HG03565 (cell line): ENCODE results near the gene PRKAB1.
"Not testable (repeated sequence)": the region's sequence is repeated elsewhere in the genome, so short reads cannot be mapped to it uniquely, and the experiment has no call there.

Experiments
- ATAC-seq: cut with Tn5 transposase; IDR thresholded peaks from one replicate; pipeline ENCODE4 v1.9.1; 2021; ENCODE audit warnings: mild to moderate bottlenecking, moderate library complexity; ENCODE audit not compliant: unreplicated experiment

PRKAB1 gene

DNA sequence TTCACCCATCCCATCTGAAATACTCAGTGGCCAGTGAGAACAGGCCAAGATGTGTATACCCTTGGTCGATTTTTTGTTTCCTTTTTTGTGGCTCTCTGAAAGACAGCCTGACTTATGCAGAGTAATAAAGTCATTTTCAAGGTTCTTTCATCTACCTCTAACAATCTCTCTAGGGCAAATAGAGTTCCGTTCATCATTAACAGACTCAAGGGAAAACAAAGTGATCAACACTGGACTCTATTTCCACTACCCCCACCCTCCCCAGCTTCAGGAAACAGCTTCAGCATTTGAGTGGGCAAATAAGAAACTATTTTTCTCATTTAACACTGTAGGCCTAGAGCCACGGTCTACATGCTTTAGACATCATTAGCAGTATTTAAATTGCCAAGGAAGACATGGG lies 15.9 kb downstream of the PRKAB1 start:
- ATAC-seq, result no peak

DNA sequence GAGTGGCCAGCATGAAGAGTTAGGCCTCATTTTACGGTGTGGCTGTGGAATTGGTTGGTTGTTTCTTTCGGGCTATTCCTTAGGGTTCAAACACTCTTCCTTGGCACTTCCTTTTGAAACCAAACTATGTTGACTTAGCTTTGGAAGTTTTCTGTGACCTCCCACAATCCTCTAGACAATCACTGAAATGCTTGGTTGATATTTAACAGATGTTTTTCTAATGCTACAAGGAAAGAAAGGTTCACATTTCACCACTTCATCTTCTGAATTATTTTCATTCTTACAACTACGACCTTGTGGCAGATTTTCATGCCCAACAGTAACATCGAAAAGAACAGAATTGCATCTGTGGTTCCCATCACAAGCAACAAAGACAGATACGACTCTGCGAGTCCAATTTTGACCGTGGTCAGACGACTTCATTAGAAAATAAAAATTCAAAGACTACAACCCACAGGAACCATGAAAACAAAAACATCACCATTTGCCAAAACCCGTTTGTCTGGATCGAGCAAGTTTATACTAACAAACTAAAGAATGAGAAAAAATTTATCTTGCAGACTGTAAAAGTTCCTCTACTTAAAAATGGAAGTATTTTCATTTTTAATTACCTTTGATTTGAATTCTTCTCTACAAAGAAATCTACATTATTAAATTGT lies 16.9 kb downstream of the PRKAB1 start:
- ATAC-seq, result no peak

DNA sequence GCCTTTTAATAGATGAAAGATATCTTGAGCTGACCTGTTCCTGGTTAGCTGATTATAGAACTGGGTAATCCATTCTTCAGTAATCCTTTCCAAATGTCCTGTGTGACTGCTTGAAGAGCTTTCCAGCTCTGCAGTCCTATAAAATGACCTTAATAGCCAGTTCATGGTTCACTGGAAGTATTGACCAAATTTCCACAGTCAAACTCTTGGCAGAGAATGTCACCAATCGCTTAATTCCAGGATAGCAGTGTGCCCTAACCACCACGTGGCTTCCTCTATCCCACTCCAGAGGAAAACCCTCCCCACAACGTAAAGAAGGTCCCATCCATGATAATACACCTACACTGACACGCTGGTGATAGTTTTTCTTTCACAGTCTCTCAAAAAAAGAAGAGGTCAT lies 17.4 kb downstream of the PRKAB1 start:
- no peak for ATAC-seq

DNA sequence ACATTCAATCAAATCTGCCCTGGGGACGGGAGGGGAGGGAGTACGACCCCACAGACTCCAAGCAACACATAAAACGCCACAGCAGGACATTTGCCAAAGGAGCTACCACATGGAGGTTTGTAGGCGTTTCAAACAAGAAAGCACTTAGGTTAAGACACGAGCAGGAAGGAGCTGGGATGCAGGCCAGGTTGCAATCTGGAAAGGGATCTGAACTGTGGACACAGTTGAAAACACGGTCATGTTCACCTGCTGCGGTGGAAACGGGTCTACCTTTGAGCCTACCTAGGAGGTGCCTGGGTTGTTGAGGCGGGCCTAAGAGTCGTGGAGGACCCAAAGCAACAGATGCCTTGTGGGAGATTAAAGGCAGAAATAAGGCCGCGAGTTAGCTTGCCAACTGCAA lies 18.4 kb downstream of the PRKAB1 start:
- no peak for ATAC-seq

DNA sequence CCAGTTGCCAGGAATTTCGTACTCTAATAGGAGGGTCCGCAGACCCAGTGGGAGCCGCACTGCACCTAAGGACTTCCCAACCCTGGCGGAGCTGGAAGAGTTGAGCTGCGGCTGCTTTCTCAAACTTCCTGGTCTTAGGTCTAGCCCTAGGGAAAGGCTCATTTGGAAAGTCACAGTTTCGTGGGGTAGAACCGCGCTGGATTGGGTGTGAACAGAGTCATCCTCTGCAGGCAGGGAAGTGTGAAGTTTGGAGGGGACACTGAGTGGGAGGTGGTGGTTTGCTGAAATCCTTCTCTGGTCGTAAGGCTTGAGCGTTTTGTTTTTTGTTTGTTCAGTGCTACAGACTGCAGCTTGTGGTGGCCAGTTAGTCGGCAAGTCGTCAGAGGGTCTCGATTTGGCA lies 18.8 kb downstream of the PRKAB1 start:
- ATAC-seq, result no peak

DNA sequence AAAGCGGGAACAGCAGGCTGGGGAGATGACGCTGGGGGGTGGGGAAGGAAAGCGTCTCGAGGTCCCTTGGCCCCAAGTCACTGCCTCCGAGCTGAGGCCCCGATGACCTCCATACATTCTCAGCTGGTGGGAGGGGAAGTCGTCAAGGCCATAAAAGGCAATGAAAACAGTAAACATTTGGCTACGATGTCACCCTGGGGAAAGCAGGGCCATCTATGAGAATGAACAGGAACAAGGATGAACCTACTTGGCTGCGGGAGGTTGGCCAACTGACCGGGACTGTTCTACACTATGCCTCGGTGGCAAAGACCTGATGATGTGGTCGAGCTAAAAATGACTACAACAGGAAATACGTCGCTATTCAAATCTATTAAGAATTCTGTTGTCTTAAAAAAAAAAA lies 19.5 kb downstream of the PRKAB1 start:
- no peak for ATAC-seq

DNA sequence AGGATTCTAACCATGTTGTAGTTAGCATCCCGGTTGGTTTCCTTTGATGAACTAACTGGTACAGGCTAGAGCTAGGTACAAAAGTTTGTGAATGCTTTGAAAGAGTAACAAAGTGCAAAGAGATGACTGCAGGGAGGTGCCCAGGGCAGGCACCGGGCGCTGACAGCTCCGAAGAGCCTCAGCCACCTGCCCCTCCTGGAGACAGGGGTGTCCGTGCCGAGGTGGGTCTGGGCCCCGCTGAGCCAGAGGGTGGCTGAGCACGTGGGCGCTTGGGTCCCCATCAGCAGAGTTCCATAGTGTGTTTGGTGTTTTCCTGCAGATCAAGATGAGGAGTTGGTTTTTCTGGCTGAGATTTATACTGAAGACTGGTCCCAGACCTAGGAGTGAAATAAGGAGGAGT lies 19.9 kb downstream of the PRKAB1 start:
- ATAC-seq, result no peak

DNA sequence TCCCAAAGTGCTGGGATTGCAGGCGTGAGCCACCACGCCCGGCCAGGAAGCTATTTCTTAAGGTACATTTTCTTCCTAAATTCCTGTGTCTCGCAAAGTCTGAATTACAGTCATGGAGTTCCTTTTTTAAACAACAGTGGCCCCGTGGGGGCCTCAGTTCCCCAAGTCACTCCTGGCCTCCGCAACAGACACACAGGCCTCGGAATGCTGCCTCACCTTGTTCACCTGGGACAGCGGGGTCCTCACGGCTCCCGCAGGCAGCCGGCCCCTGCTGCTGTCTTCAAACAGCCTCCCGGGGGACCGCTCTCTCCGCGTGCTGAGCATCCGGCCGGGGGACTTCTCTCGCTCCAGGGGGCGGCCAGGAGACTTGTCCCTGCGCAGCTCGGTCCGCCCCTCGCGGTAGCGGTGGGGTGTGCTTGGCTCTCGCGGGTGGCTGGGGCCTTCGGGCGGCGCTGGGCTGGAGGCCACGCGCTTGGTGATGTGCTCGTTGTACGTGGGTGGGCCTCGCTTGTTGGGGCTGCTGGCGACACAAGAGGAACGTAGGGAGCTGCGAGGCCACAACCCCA lies 22.1 kb downstream of the PRKAB1 start:
- no peak for ATAC-seq

DNA sequence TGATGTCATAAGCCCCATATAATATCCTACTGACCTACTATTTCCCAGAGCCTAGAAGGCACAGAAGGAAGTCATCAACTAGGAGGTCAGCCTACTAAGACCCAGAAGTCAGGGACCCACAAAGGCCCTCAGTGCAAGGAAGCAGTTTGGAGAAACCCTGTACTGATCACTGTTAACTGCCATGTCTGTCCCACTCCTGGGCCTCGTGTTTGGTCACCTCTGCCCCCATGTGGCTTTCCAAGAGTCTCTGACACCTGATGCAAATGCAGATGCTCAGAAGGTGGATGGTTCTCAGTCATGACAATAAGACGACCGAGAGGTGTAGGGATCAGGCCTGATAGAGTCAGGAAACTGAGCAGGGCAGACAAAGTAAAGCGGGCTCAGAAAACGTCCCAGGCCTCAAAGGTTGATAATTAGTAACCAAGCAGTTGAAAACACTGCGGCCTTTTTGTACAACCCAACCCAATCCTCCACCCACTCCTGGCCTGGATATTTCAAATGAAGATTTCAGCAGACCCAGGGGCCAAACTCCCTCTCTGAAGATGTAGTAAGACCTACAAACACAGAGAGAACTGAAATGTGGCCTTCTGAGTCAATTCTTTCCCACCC lies 23.4 kb downstream of the PRKAB1 start:
- no peak for ATAC-seq

DNA sequence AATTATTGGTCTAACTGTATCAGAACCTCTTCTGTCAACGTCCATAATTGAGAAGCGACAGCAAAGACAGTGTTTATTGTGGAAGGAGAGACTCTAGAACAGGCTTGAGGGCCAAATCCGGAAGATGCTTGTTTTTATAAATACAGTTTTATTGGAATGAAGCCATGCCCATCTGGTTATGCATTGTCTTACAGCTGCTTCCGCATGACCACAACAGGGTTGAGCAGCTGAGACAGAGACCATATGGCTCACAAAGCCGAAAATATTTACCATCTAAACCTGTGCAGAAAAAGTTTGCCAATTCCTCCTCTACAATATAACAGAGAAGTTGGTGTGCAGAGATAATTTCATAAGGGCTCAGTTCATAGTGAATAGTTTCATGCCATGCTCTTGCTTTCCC lies 24.5 kb downstream of the PRKAB1 start:
- ATAC-seq, result no peak

DNA sequence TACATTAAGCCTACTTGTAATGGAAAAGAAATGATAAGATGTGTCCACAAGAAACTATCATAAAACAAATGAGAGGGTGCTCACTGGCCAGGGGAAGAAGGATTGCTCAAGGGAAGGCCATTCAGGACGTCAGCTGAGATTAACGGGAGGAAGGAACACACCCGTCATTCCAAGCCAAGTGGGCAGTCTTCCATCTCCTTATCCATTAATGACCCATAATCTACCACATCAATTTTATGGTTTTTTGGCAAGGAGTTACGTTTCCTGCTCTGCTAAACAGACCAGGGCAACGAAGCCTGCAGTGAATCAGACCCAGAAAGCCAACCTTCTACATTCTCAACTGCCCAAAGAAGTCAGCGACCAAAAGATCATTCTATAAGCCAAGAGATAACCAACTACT lies 25.1 kb downstream of the PRKAB1 start:
- ATAC-seq, result no peak

DNA sequence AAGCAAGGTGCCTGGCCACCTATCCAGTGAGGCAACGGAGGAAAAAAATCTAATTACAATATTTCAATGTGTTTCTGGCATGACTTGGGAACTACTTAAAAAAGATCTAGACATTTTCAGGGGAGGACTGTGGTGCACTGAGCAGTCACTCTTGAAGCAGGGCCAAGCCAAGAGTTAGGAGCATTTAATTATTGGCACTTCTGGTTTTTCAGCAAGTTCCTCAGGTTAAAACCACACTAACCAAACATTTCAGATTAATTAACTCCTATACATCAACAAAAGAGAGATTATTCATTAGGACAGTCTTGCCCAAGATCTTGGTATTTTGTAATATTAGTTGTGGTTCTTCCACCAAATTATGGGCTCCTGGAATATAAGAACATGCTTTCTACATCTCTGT lies 25.6 kb downstream of the PRKAB1 start:
- ATAC-seq, result no peak

DNA sequence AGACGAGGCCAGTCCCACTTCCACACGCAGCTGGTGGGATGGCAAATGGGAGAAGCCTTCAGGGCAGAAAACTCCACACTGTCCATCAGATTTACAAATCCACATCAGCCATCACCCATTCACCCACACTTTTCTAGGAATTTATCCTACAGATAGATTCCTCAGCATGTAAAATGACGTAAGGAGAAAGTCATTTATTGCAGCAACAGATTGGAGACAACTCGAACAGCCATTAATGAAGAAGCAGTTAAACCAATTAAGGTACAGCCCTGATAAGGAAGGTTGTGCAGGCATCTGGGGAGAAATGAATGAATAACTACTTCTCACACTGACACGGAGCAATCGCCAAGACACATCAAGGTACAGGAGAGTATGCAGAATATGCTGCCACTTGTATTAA lies 26.2 kb downstream of the PRKAB1 start:
- no peak for ATAC-seq

DNA sequence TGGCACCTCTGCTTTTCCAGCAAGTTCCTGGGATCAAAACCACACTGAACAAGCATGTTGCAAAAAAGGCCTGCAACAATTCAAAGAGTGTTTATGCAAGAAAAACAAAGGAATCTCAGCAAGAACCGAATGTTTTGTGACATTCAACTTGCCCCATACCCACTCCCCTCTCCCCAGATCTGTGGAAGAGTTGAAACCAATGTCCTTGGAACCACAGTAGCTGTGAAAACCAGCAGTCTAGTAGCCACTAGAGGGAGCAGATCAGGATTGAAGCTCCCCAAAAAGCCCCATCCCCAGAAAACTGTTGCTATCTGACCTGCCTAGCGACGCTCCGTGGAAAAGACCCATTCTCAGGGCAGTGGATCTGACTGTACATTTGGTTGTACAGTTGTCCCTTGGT lies 27.1 kb downstream of the PRKAB1 start:
- no peak for ATAC-seq

DNA sequence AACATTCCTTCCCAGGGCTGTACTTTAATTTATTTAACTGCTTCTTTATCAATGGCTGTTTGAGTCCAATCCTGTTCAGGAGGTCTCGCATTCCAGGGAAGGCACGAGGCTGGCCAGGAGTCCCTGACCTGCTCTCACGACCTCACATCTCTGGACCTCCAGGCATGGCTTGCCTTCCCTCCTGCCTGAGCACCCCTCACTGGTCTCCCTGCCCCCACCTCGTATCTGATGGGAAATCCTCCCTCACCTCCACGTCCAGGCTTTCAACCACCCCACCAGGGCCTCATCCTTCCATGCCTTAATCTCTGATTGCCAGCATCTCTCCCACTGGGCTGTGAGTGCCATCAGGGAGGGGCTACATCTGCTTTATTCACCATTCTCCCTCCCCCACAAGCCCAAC lies 29.0 kb downstream of the PRKAB1 start:
- ATAC-seq, result no peak

DNA sequence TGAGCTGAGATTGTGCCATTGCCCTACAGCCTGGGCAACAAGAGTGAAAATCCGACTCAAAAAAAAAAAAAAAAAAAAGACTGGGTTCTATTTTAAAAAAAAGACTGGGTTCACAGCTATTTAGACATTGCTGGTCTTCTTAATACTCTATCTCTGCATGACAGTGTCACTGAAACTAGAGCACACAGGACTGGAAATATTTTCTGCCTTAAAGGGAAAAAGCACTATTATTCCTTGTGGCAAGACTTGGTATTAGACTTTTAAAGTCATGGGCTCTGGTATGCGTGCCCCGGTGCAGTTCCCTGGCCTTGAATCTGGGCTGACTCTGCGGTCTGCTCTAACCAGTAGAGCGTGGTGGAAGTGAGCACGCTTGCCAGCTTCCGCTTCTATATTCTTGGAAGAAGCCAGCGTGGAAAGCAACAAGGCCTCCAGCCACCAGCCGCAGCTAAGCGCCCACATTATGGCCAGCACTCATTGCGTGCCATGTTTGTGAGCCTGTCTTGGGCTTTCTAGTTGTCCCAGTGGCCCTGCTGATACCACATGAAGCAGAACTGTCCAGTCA lies 31.3 kb downstream of the PRKAB1 start:
- ATAC-seq, result no peak

DNA sequence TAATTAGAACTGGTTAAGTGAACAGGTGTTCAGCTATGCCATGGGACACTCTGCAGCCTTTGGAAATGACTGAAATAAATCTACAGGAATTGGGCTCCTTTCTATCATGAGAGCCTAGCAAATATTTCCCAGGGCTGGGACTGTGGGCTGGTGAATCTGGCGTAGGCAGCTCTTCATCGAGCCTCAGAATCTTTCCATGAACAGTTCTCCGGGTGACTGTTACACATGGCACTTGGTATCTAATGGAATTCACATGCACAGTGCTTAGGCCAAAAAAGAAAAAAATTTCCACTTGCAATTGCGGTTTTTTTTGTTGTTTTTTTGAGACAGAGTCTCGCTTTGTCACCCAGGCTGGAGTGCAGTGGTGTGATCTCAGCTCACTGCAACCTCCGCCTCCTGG lies 32.1 kb downstream of the PRKAB1 start:
- no peak for ATAC-seq

DNA sequence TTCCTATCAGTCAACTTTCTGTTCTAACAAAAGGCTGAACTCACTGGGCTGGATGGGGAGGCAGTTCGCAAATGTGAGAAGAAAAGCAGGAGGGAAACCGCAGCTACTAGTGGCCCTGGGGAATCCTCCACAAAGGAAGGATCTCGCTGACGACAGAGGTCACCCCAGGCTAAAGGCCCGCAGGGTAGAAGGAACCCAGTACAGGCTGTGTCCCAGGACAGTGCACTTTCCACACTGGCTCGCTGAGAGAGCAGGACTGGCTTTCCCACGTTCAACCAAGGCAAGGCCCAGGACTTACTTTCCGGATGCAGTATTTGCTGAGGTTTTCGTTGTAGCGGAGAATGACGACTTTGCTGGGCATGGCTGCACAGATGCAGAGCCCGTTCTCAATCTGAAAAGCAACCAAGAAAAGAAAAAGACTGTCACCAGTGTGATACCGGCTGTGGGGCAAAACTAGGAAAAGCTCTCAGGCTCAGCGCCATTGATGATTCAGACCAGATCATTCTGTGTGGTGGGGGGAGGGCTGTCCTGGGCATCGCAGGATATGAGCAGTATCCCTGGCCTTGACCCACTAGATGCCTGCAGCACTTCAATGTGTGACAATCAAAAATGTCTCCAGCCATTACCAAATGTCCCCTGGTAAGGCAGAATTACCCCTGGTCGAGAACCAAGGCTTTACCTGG lies 36.3 kb downstream of the PRKAB1 start:
- no peak for ATAC-seq

DNA sequence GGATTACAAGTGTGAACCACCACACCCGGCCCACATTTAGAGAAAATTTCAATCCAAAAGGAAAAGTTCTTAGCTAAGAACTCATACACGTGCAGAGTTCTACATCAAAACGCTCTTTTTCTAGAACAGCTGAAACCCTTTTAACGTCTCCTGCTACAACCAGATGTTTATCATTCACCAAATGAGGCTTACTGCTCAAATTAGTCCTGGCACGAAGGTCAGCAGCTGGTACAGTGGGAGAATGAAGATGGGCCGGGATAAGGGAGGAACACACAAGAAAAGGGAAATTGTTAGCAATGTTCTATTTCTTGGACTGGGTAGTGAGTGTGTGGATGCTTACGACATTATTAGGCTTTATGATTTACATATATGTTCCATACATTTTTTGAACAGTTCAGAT lies 37.2 kb downstream of the PRKAB1 start:
- ATAC-seq, result no peak

DNA sequence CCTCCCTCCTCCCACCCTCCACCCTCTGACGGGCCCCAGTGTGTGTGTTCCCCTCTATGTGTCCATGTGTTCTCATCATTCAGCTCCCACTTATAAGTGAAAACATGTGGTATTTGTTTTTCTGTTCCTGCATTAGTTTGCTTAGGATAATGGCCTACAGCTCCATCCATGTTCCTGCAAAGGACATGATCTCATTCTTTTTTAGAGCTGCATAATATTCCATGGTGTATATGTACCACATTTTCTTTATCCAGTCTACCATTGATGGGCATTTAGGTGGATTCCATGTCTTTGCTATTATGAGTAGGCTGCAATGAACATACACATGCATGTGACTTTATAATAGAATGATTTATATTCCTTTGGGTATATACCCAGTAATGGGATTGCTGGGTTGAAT lies 38.5 kb downstream of the PRKAB1 start:
- not testable (repeated sequence) for ATAC-seq

DNA sequence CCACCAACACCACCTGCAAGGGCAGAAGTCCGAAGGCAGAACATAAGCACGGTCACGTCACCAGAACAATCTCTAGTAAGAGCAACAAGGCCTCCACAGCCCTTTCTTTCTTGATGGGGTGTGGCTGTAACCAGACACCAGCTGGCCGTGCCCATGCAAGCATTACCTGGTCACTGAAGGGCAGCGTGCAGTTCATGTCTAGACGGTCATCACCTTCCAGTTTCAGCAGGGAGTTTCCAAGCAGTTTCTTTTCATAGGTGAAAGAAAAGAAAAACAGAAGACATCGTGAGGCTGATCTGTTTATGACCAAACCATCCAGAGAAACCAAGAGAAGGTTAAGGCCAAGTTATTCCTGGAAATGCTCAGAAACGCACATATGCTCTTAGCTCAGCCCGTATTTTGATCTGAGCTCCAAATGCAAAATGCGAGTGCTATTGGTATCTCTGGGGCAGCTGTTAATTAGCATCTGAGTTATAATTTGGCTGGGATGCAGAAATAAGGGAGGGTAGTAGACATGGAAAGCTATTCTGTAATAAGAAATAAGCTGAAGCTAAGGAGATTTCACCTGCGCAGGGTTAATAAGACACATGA lies 42.5 kb downstream of the PRKAB1 start:
- ATAC-seq, result no peak
